ENCODE measurements around the gene KLHL12.

DNA sequence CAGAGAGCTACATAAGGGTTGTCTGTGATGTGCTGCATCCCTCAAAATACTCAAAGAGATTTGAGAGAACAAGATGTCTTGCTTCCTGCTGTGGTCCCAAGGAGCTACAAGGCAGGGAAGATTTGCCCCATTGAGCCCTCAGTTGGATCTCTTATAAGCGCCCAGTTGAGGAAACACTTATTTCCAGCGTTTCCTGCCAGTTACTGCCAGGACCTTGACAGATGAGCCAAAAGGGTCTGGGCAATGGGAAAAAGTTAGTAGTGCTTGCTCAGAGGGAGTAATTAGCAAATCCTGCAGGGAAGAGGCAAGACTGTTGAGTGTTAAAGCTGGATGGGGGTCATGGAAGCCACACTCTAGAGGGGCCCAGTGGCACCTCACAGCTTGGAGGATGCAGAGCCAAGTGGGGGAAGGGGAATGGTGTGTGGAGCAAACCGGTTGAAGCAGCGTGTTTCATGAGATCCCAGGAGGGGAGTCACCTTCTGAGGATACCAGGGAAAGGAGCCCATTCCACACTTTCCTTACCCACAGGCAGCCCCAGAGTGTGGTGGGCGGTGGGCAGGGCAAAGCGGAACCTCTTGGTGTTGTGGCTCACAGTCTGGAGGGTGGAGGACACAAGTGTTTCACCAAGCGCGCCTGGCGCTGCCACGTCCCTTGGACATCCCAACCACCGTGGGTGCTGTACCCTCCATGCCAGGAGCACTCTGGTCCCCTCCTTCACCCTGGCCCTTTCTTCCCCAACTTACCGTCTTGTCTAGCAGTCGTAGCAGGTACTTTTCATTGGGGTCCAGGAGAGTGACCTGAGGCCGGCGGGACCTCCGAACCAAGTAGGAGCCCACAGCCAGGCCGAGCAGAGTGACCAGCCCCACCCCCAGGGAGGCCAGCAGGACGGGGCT, 39.2 kb upstream of the KLHL12 start:
- TF ChIP-seq, protein P1, sequence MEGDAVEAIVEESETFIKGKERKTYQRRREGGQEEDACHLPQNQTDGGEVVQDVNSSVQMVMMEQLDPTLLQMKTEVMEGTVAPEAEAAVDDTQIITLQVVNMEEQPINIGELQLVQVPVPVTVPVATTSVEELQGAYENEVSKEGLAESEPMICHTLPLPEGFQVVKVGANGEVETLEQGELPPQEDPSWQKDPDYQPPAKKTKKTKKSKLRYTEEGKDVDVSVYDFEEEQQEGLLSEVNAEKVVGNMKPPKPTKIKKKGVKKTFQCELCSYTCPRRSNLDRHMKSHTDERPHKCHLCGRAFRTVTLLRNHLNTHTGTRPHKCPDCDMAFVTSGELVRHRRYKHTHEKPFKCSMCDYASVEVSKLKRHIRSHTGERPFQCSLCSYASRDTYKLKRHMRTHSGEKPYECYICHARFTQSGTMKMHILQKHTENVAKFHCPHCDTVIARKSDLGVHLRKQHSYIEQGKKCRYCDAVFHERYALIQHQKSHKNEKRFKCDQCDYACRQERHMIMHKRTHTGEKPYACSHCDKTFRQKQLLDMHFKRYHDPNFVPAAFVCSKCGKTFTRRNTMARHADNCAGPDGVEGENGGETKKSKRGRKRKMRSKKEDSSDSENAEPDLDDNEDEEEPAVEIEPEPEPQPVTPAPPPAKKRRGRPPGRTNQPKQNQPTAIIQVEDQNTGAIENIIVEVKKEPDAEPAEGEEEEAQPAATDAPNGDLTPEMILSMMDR (IDR thresholded peaks at IDR 0.05) = no peak
- no peak for TF ChIP-seq POLR2A (IDR thresholded peaks at IDR 0.05)

Data from lower leg skin (tissue), 3 donors.